Fibroblast of peridontal ligament (primary cell): Measurements from ENCODE around the gene IL22RA1.

Source experiments
- DNase-seq: peaks from one replicate; pipeline ENCODE4 v3.0.0-alpha.2; 2010; ENCODE audit errors: extremely low read depth

Gene IL22RA1

GRCh38 chr1:24097663-24098062 lies 45.3 kb downstream of the IL22RA1 start:
- no peak for DNase-seq

GRCh38 chr1:24096739-24097103 lies 46.2 kb downstream of the IL22RA1 start:
- no peak for DNase-seq

- DNase-seq, result no peak
These were observed 46.8 kb downstream of the IL22RA1 start for GRCh38 chr1:24096009-24096738.

GRCh38 chr1:24095140-24095859 lies 47.6 kb downstream of the IL22RA1 start:
- DNase-seq, result no peak

- no peak for DNase-seq
These were observed 48.4 kb downstream of the IL22RA1 start for GRCh38 chr1:24094554-24094953.

- no peak for DNase-seq
These were observed 49.2 kb downstream of the IL22RA1 start for GRCh38 chr1:24093732-24094131.

GRCh38 chr1:24092979-24093378 lies 50.0 kb downstream of the IL22RA1 start:
- no peak for DNase-seq

- no peak for DNase-seq
These were observed 50.9 kb downstream of the IL22RA1 start for GRCh38 chr1:24091971-24092482.

GRCh38 chr1:24090736-24091135 lies 52.2 kb downstream of the IL22RA1 start:
- DNase-seq, result no peak

GRCh38 chr1:24089743-24090555 lies 53.0 kb downstream of the IL22RA1 start:
- no peak for DNase-seq

- no peak for DNase-seq
These were observed 53.8 kb downstream of the IL22RA1 start for GRCh38 chr1:24089027-24089742.

- DNase-seq, result no peak
These were observed 56.5 kb downstream of the IL22RA1 start for GRCh38 chr1:24086466-24086865.

- DNase-seq, result peak; percentile 85
These were observed 57.4 kb downstream of the IL22RA1 start for GRCh38 chr1:24085546-24085945.

GRCh38 chr1:24085007-24085406 lies 57.9 kb downstream of the IL22RA1 start:
- DNase-seq, result no peak

- no peak for DNase-seq
These were observed 58.9 kb downstream of the IL22RA1 start for GRCh38 chr1:24084050-24084449.

- DNase-seq, result no peak
These were observed 60.6 kb downstream of the IL22RA1 start for GRCh38 chr1:24082372-24082771.

- DNase-seq, result no peak
These were observed 61.8 kb downstream of the IL22RA1 start for GRCh38 chr1:24081190-24081589.

- DNase-seq, result no peak
These were observed 62.8 kb downstream of the IL22RA1 start for GRCh38 chr1:24080131-24080530.

GRCh38 chr1:24077278-24077978 lies 65.5 kb downstream of the IL22RA1 start:
- no peak for DNase-seq

- no peak for DNase-seq
These were observed 67.0 kb downstream of the IL22RA1 start for GRCh38 chr1:24075946-24076345.

GRCh38 chr1:24075590-24075854 lies 67.4 kb downstream of the IL22RA1 start:
- no peak for DNase-seq
